Transverse colon (tissue), 4 donors: ENCODE data around the gene CANX. TPM values are rescaled to one million over a fixed set of nuclear protein-coding genes. Genes with fewer than 3 reads are reported as not detected.

Source experiments
- DNase-seq: peaks from one replicate; pipeline ENCODE4 v3.0.0-alpha.2; 2019
- H3K27ac ChIP-seq, 4 donors: fragments of 200-600 bp; sonication (generic); 2 replicates each; pipeline ENCODE4 v1.5.1; 2016 to 2018; ENCODE audit warnings: inconsistent platforms in 4 of 4
- H3K27me3 ChIP-seq: fragments of 200-600 bp; sonication (generic); 2 replicates; pipeline ENCODE4 v1.5.1; 2017; ENCODE audit warnings: inconsistent platforms
- H3K36me3 ChIP-seq, 4 donors: fragments of 200-600 bp; sonication (generic); 2 replicates each; pipeline ENCODE4 v1.5.1; 2017 to 2019; ENCODE audit warnings: inconsistent platforms in 4 of 4
- H3K4me1 ChIP-seq, 4 donors: fragments of 200-600 bp; sonication (generic); 2 replicates each; pipeline ENCODE4 v1.5.1; 2017 to 2020; ENCODE audit warnings: inconsistent platforms in 4 of 4
- H3K4me3 ChIP-seq, 4 donors: fragments of 200-600 bp; sonication (generic); 1 replicate in 1 of 4; 2 replicates in 3 of 4; pipeline versions ENCODE4 v1.5.1 to v1.6.1; 2017 to 2019; ENCODE audit warnings: inconsistent platforms in 4 of 4
- H3K9me3 ChIP-seq, 2 donors: fragments of 200-600 bp; sonication (generic); 2 replicates each; pipeline ENCODE4 v1.5.1; 2017 to 2019; ENCODE audit warnings: inconsistent platforms in 2 of 2
- EP300 ChIP-seq: sonication (generic); formaldehyde crosslinking; IDR thresholded peaks from one replicate; pipeline ENCODE4 v1.6.1; 2017; ENCODE audit warnings: antibody characterized with exemption, low read depth
- POLR2A ChIP-seq: fragments of 450-650 bp; IDR thresholded peaks from one replicate; pipeline ENCODE4 v1.6.1; 2016; ENCODE audit warnings: antibody characterized with exemption, mild to moderate bottlenecking, moderate library complexity
- POLR2AphosphoS5 ChIP-seq, 3 donors: sonication (generic); formaldehyde crosslinking; IDR thresholded peaks; one replicate each; pipeline ENCODE4 v1.6.1; 2016; ENCODE audit warnings: antibody characterized with exemption in 3 of 3
- WGBS, 2 donors: methylation state at CpG; one replicate each; pipeline ENCODE4 v1.1.5; 2018; ENCODE audit warnings: low coverage in 1 of 2; 5-methylcytosine and 5-hydroxymethylcytosine counted together
- in situ Hi-C, 4 donors: fragments of 200-750 bp; cut with MboI; loops; one replicate each; pipeline versions ENCODE4 v1.15.0 to v1.15.1; 2017; ENCODE audit warnings: low sequenced_read_pairs in 3 of 4, low pct_ligation_motif_present in 1 of 4, low pct_unique_long_range_greater_than_20kb in 1 of 4
- intact Hi-C: fragments of 100-400 bp; cut with DNase I; formaldehyde crosslinking; loops from one replicate; pipeline ENCODE4 v1.15.1; 2023; ENCODE audit warnings: low total_unique reads
- total RNA-seq, 4 donors: library from RNA; depleted of rRNA; stranded (reverse); fragments of >200 nt; gene quantifications; one replicate each; pipeline ENCODE4 v1.1.0, GENCODE V29; 2016
- TF ChIP-seq, protein P1 (sequence below), 5 experiments: fragments of 200-600 bp in 3 of 5; fragments of 450-650 bp in 2 of 5; sonication (generic) in 3 of 5; IDR thresholded peaks; 1 replicate in 2 of 5; 2 replicates in 3 of 5; pipeline ENCODE4 v1.5.1; 2016 to 2017; ENCODE audit warnings: antibody characterized with exemption in 5 of 5, inconsistent platforms in 3 of 5, mild to moderate bottlenecking in 2 of 5, moderate library complexity in 1 of 5

The CANX gene
- total RNA-seq, 4 donors from 2014 or later, result 124 to 398 (median 270) TPM

DNA sequence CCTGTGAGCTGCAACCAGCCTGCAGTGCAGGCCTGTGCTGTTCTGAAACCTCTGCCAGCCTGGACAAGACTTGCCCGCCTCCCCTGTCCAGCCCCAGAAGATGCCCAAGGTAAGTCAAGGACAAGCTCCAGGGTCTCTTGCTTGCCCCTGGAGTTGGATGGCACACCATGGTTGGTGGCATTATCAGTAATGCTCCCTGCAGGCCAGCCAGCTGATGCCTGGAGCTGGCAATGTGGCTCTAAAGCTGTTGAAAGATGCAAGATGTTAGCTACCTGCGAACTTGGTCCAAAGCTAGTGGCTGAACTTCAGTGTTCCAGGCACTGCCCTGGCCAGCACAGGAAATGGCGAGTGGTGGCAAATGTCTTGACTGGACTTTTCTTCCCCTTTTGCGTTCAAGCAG, 81.1 kb downstream of the CANX start:
- TF ChIP-seq POLR2AphosphoS5 (IDR thresholded peaks at IDR 0.05) (no peak), EP300 (no peak)
- TF ChIP-seq, protein P1, sequence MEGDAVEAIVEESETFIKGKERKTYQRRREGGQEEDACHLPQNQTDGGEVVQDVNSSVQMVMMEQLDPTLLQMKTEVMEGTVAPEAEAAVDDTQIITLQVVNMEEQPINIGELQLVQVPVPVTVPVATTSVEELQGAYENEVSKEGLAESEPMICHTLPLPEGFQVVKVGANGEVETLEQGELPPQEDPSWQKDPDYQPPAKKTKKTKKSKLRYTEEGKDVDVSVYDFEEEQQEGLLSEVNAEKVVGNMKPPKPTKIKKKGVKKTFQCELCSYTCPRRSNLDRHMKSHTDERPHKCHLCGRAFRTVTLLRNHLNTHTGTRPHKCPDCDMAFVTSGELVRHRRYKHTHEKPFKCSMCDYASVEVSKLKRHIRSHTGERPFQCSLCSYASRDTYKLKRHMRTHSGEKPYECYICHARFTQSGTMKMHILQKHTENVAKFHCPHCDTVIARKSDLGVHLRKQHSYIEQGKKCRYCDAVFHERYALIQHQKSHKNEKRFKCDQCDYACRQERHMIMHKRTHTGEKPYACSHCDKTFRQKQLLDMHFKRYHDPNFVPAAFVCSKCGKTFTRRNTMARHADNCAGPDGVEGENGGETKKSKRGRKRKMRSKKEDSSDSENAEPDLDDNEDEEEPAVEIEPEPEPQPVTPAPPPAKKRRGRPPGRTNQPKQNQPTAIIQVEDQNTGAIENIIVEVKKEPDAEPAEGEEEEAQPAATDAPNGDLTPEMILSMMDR (IDR thresholded peaks at IDR 0.05), result no peak
- 95% methylated on average over 4 of the region's 4 CpGs; no CpG with 5 or more reads in 1 of the 2 donors for WGBS, 2 donors

DNA sequence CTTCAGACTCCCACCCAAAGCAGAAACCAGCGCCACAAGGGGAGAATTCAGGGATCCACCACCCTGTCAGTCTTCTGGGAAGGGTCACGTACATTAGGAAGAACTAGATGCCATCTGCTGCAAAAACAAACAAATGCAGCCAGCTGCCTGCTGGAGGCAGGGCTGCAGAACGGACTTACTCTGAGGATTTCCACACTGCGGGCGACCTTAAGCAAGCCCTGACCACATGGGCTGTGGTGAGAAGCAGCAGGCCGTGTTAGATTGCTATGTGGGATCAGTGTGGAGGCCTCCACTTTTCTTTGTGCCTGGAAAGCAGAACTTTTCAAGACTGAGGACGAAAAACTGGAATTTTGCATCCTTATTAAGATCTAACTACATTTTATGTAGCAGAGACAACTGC, 81.6 kb downstream of the CANX start:
- 76 to 86% methylated on average over 5 to 7 of the region's 7 CpGs for WGBS, 2 donors
- no peak for TF ChIP-seq POLR2AphosphoS5 (IDR thresholded peaks at IDR 0.05)
- TF ChIP-seq POLR2A, result no peak
- TF ChIP-seq, protein P1 (IDR thresholded peaks at IDR 0.05), result no peak
- no peak for TF ChIP-seq EP300
- H3K36me3 ChIP-seq, result peaks cover 0 to 10% (median 4%) of the 10 kb centered on the region in 4 donors
- intact Hi-C loops, result no loop called here
- no peak overlapping the region for H3K27ac ChIP-seq
- no peaks in the 10 kb centered on the region for H3K9me3 ChIP-seq
- H3K4me3 ChIP-seq, result no peak overlapping the region
- no peak for DNase-seq
- H3K4me1 ChIP-seq, result no peaks in the 10 kb centered on the region
- H3K27me3 ChIP-seq, result no peaks in the 10 kb centered on the region
- in situ Hi-C loops, result no loop called here

More for the DNA sequence above, 81.1 kb downstream of the CANX start:
- in situ Hi-C loops (no loop called here), intact Hi-C loops (no loop called here)
- DNase-seq, result no peak
- Histone ChIP-seq H3K27me3 (no peaks in the 10 kb centered on the region), H3K4me3 (no peak overlapping the region), H3K27ac (no peak overlapping the region), H3K9me3 (no peaks in the 10 kb centered on the region), H3K4me1 (no peaks in the 10 kb centered on the region), H3K36me3 (peaks cover 0 to 11% (median 4%) of the 10 kb centered on the region in 4 donors)

Other genes with a start within 250 kb of the CANX start
- gene RUFY1, start 148.4 kb upstream of the CANX start, total RNA-seq, result 10 to 100 TPM; 37.7 to 98.5 (median 52.7) TPM
- 100 to 1,000 TPM; 358 to 910 (median 594) TPM for gene HNRNPH1, start 75.3 kb upstream of the CANX start, total RNA-seq
- gene CBY3, start 17.9 kb upstream of the CANX start, total RNA-seq, result not detected
- 10 to 100 TPM; 22.8 to 28.7 (median 27.3) TPM for gene MAML1, start 33.9 kb downstream of the CANX start, total RNA-seq
- 1 to 10 TPM in 3 of 4 donors, not detected in 1; 3.0 to 3.8 (median 3.2) TPM for gene LTC4S, start 95.0 kb downstream of the CANX start, total RNA-seq
- gene MGAT4B, start 107.9 kb downstream of the CANX start, total RNA-seq, result 1,000 to 10,000 TPM in 1 of 4 donors, 100 to 1,000 TPM in 3; 495 to 1,114 (median 787) TPM
- 100 to 1,000 TPM; 250 to 620 (median 432) TPM for gene SQSTM1, start 121.9 kb downstream of the CANX start, total RNA-seq
- gene MRNIP, start 159.8 kb downstream of the CANX start, total RNA-seq, result 100 to 1,000 TPM in 1 of 4 donors, 10 to 100 TPM in 3; 24.7 to 124 (median 42.9) TPM
- 100 to 1,000 TPM in 2 of 4 donors, 10 to 100 TPM in 2; 90.5 to 178 (median 127) TPM for gene TBC1D9B, start 208.9 kb downstream of the CANX start, total RNA-seq